DMS114 treated with DMSO at 0.1 percent for 48 hours (cell line): ENCODE measurements around the gene ATP10B.
A peak's percentile ranks its signal among the peaks of the same experiment; 100 is the strongest.

Source experiments
- DNase-seq: peaks from one replicate; lab custom pipeline; 2025; ENCODE audit not compliant: unreplicated experiment; lab: John Stamatoyannopoulos, UW

Gene ATP10B

GRCh38 chr5:160697281-160697680, 154.7 kb downstream of the ATP10B start:
- no peak for DNase-seq

- no peak for DNase-seq
Observed at GRCh38 chr5:160694896-160695295, 157.1 kb downstream of the ATP10B start.

- DNase-seq: no peak
Observed at GRCh38 chr5:160693831-160694465, 158.1 kb downstream of the ATP10B start.

DNA sequence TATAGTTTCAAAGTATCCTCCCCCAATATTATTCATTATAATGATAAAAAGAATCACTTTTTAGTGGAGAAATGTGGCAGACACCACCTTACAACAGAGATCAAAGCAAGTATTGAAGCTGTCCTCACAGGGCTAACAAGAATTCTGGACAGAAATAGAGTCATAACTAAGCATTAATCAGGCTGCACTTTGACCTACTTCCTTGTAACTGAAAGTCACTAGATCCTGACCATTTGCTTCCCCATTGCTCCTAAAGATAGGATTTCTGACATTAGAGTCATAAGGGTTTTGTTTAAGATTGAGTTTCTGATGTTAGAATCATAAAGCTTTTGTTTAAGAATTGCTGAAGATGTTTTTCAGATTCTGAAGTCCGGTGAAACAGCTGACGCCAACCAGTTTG, 159.7 kb downstream of the ATP10B start:
- DNase-seq: no peak

DNA sequence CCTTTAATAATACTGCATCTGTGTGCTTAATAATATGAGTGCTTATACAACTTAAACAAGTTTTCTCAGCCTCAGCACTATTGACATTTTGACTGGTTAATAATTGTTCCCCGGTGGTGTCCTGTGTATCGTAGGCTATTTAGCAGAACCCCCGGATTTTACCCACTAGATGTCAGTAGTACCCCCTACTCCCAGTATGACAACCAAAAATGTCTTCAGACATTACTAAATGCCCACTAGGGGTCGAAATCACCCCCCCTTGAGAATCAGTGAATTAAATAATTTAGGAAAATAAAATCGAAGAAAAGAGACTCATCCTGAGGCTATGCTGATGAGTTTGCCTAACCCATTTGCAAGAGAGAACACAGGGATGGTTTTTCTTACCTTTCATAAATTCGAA, 166.3 kb downstream of the ATP10B start:
- DNase-seq: peak; percentile 17

DNA sequence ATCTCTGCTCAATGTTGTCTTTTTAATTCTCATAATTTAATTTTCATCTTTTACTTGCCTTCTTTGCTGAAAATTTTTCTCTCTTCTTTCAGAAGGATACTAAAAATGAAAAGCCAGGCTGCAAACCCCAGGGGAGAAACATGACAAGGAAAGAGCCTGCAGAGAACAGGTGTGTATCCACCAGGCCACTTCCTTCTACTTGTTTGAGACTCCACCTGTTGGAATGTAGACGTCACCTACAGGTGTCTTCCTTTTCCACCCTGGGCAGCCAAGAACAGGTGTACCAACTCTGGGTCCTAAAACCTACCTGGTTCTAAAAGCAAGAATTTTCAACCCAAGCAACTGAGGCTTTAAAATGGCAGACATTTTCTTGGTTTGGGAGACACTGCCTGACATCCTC, 166.8 kb downstream of the ATP10B start:
- DNase-seq: no peak

DNA sequence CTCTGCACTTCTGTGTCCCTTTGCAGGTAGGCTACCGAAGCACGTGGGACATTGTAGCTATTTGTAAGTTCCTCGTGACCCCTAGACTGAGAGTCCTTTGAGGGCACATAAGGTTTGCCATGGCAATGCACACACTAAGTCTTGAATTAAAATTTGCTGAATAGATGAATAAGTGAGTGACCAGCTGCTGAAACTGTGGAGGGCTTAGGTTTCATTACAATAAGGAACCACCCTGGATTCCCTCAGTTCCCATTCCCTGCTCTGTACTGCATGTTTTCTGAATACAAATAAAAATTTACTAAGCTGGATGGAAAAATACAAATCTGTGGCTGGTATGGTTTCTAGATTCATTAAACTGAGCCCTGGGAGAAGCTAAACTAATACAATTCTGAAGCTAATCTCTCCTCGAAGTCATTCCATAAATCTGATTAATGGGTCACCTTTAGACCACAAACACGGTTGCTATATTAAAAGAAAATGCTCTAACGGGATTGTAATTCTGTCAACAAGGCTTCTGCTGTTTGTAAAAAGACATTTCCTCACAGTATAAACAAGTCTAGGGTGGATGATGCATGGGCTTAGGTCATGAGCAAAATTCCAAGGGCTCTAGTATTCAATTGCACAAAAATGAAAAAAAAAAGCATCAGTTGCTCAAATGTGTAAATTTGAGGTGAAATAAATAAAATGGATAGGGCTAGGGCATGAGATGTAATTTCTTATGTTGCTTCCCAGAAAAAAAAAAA, 172.3 kb downstream of the ATP10B start:
- DNase-seq: no peak

DNA sequence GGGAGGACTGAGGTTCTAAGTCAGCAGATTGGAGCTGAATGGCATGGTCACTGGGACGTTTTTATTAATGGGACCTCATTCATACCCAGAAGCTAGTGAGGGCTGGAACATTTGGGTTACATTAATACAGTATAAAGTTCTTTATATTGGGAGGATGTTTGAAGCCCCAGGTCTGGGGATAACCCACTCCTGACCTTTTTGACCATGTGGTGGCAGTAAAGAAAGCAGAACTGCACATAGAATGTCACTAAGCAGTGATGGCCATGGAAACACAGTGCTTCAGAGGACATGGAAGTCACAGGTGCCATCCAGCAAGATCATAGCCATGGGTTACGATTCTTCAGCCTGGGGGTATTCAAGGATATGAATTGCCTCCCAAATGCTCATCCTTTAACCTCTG, 176.0 kb downstream of the ATP10B start:
- DNase-seq: no peak

DNA sequence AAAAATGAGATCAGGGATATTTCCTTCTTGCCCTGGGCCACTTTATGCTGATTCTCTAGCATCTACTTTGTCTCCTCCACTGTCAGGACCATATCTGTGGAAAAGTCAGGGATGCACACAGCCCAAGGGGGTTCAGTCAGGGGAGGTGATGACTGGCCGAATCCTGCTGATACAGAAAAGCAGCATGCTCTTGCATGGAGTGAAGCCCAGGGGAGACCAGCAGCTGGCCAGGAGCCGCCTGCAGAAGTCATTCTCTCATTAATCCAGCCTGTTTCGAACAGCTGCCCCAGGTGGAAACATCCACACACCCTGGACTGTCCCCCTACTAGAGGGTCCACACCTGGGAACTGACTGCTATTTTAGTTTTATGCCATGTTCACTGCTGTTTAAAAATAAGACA, 177.1 kb downstream of the ATP10B start:
- no peak for DNase-seq

GRCh38 chr5:160672521-160672920, 179.5 kb downstream of the ATP10B start:
- no peak for DNase-seq

- DNase-seq: no peak
Observed at GRCh38 chr5:160668356-160668755, 183.7 kb downstream of the ATP10B start.

DNA sequence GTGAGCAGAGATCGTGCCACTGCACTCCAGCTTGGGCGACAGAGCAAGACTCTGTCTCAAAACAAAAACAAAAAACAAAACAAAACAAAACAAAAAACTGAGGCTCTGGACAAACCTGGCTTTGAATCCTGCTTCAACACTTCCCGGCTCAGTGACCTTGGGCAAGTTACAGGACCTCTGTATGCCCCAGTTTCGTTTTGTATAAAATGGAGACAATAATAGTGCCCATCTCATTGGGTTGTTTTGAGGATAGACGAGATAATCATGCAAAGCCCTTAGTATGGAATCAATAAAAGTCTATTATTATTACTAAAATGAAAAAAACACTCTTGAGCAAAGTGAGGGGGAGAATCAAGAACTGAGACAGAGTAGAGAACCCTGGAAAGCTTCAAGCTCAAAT, 184.9 kb downstream of the ATP10B start:
- DNase-seq: no peak

DNA sequence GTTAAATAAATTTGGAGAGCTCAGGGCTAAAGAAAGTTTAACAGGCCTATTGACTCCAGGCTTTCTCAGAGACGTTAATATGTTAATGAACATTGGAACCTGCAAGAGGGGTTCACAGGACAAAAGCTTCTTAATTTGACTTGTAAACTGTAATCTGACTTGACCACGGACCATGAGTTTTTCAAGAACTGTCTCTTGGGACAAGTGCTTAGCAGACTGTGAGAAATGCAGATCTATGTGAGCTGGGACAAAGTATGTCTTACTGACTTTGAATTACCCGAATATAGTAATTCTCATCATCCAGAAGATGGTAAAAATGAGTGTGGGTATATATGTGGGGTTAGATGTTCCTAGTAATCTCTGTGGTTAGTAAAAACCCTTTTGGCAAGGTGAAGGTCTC, 186.6 kb downstream of the ATP10B start:
- DNase-seq: no peak

- DNase-seq: no peak
Observed at GRCh38 chr5:160660132-160660531, 191.9 kb downstream of the ATP10B start.

DNA sequence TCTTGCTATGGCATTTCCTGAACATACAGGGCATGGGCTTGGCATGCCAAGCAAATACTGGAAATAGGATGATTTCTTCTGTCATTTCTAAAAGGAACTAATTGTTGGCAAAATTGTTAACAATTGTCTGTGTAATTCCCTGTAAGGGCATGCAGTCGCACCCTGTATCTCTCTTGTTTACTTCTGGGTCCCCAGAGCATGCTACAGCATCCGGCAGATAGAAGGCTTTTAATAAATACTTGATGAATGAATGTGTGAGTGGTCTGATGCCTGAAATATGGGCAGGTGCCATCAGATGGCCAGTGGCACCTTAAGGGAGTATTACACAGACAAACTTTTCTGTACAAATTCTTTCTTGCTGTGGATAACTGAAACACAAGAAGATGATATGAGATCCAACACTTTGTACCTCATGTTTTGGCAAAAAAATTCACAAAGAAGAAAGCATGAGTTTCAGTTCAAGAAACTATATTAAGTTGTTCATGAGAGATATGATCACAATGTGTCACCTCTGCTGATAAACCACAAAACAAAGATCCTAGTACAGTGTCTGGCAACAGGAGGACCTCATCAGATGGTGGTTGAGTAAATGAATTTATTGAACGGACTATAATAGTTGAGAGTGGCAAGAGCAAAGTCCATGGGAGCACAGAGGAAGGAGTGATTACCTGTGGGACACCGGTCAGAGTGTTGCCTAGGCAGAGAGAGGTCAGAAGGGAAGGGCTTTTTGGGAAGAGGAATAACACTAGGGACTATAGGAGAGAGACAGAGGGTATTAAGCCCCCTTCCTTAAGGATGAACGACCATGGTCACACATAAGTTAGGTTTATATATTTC, 194.2 kb downstream of the ATP10B start:
- DNase-seq: no peak

GRCh38 chr5:160657068-160657507, 194.9 kb downstream of the ATP10B start:
- no peak for DNase-seq

GRCh38 chr5:160655717-160656116, 196.3 kb downstream of the ATP10B start:
- no peak for DNase-seq

GRCh38 chr5:160651692-160652645, 200.0 kb downstream of the ATP10B start:
- no peak for DNase-seq

DNA sequence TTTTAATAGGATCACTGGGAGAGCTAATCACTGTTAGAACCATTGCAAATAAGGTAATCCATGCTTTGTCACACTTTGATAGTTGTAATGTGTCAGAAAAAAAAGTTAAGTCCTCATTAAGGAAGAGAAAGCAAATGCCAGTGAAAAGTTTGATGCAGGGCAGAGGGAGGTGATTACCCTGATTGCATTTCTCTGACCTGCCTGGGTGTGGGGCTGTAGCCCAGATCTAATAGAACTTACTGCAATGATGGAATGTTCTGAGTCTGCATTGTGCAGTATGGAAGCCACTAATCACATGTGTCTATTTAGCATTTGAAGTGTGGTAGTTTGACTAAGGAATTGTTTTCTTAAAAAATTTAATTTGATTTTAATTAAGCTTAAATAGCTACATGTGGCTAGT, 202.7 kb downstream of the ATP10B start:
- no peak for DNase-seq

DNA sequence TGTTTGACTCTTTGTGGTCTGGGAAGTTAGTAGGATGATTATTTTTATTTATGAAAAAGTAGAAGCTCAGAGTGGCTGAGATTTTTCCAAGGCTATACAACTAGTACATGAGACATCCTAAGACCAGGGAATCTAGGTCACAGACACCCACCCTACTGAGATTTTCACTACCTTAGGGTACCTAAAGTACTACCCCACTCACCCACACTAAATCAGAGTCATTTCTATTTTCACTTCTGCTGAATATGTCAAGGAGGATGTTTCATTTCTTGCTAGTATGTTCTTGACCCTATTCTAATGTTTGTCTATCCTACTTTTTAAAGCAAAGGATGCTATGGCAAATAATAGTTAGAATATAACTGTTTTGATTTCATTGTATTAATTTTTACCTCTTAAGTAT, 206.0 kb downstream of the ATP10B start:
- DNase-seq: no peak
